GM12892 (cell line): Measurements from ENCODE around the gene ADSS1.

Experiments
- POLR2A ChIP-seq: IDR thresholded peaks from 2 replicates; pipeline ENCODE4 v1.6.1; 2011; ENCODE audit warnings: low read depth, low read length, control low read depth
- POLR2AphosphoS5 ChIP-seq: IDR thresholded peaks from 2 replicates; pipeline ENCODE4 v1.6.1; 2011; ENCODE audit warnings: low read depth, low read length, control low read depth
- TAF1 ChIP-seq: IDR thresholded peaks from 2 replicates; pipeline ENCODE4 v1.6.1; 2011; ENCODE audit warnings: low read depth, mild to moderate bottlenecking, control low read depth, low read length, borderline replicate concordance

DNA sequence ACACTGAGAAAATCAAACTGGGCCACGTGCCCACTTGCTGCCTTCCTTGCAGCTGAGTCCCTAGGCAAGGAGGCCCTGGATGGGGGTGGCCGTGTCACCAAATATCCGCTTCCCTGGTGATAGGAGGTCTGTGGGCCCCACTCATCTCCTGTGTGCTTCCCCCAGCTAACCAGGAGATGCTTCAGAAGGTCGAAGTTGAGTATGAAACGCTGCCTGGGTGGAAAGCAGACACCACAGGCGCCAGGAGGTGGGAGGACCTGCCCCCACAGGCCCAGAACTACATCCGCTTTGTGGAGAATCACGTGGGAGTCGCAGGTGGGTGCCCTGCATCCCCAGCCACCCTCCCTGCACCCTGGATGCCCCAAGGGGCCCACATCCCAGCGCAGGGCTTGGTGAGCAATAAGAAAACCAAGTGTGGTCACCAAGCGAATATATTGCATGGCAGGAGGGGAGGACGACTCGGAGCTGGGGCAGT, 22.1 kb downstream of the ADSS1 start:
- no peak for TF ChIP-seq POLR2A
- TF ChIP-seq TAF1, result no peak
- no peak for TF ChIP-seq POLR2AphosphoS5
